Measurements from ENCODE around the gene CCDC33. TPM values are rescaled to one million over a fixed set of nuclear protein-coding genes. Genes with fewer than 3 reads are reported as not detected.

CCDC33 gene
- total RNA-seq, 1 donor from 2014 or later = not detected

- Mint-ChIP-seq H3K4me3 (ENCODE audit: unreplicated experiment) (no peak overlapping the region), H3K36me3 (ENCODE audit: unreplicated experiment) (no peaks in the 10 kb centered on the region), H3K27ac (ENCODE audit: unreplicated experiment) (no peak overlapping the region), H3K4me1 (ENCODE audit: unreplicated experiment) (peaks cover 50% of the 10 kb centered on the region), H3K27me3 (ENCODE audit: unreplicated experiment) (no peaks in the 10 kb centered on the region), H3K9me3 (ENCODE audit: unreplicated experiment) (no peaks in the 10 kb centered on the region)
- no peak for TF ChIP-seq CTCF (IDR thresholded peaks at IDR 0.05)
- DNase-seq (ENCODE audit: extremely low spot score, unreplicated experiment) = no peak
Observed at GRCh38 chr15:74208496-74208895, 27.6 kb upstream of the CCDC33 start.

DNA sequence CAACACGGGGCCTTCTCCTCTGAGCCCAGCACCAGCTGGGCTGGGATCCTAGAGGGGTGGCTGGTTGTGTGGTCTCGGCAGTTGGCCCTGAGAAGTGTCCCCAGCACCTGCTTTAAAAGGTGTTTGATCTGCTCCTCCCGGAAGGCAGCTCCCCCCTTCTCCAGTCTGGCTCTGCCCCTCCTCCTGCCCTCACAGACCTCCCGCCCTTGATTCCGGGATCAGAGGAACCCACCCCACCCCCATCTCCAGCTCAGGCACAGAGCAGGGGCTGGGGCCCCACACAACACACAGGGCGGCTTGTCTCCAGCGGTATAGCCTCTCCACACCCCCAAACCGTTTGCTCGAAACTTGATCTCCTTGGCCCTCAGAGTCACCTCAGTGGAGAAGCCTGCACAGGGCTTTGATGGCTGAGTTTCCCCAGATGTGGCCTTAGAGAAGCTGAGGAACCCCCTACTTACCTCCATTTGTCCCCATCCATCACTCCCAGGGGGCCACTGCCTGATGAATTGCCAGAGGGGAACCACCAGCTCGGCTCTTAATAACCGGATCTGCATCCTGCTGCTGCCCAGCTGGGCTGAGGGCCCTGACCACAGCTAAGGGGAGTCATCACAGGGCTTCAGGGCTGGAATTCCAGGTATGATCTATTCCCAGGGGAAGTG lies 27.1 kb upstream of the CCDC33 start:
- no peak overlapping the region for H3K4me3 Mint-ChIP-seq (ENCODE audit: unreplicated experiment)
- no peaks in the 10 kb centered on the region for H3K27me3 Mint-ChIP-seq (ENCODE audit: unreplicated experiment)
- H3K4me1 Mint-ChIP-seq (ENCODE audit: unreplicated experiment) = peaks cover 46% of the 10 kb centered on the region
- H3K36me3 Mint-ChIP-seq (ENCODE audit: unreplicated experiment) = no peaks in the 10 kb centered on the region
- H3K9me3 Mint-ChIP-seq (ENCODE audit: unreplicated experiment) = no peaks in the 10 kb centered on the region
- H3K27ac Mint-ChIP-seq (ENCODE audit: unreplicated experiment) = no peak overlapping the region
- no peak for TF ChIP-seq CTCF (IDR thresholded peaks at IDR 0.05)
- DNase-seq (ENCODE audit: extremely low spot score, unreplicated experiment) = no peak

- DNase-seq (ENCODE audit: extremely low spot score, unreplicated experiment) = no peak
- Mint-ChIP-seq H3K27me3 (ENCODE audit: unreplicated experiment) (no peaks in the 10 kb centered on the region), H3K27ac (ENCODE audit: unreplicated experiment) (no peak overlapping the region), H3K4me1 (ENCODE audit: unreplicated experiment) (peaks cover 42% of the 10 kb centered on the region), H3K9me3 (ENCODE audit: unreplicated experiment) (no peaks in the 10 kb centered on the region), H3K4me3 (ENCODE audit: unreplicated experiment) (no peak overlapping the region), H3K36me3 (ENCODE audit: unreplicated experiment) (no peaks in the 10 kb centered on the region)
- no peak for TF ChIP-seq CTCF (IDR thresholded peaks at IDR 0.05)
Observed at GRCh38 chr15:74209560-74209958, 26.6 kb upstream of the CCDC33 start.

DNA sequence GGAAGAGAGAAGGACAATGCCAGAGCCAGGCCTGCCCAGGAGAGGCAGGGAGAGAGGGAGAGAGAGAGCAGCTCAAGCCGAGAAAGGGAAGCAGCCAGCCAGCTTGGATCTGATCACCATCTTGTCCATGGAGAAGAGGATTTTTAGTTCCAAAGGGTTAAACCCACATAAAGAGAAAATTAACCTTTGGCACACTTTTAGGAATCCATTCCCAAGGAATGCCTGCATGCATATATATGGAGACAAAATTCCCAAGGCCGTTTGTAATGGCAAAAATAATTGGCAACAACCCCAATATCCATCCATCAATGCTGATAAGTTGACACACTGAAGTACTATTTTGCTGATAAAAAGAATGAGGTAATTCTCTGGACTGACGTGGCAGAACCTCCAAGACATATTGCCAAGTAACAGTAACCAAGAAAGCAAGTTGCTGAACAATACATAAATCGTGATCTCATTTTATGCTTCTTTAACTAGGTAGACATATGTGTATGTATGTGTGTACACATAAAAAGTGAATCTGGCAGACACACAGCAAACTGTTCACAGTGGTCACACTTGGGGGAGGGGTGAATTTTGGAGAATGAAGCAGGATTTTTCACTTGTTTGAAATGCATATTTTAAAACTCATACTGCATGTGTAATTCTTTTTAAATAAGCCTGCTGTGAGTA lies 26.0 kb upstream of the CCDC33 start:
- no peak for TF ChIP-seq CTCF (IDR thresholded peaks at IDR 0.05)
- no peaks in the 10 kb centered on the region for H3K9me3 Mint-ChIP-seq (ENCODE audit: unreplicated experiment)
- H3K27ac Mint-ChIP-seq (ENCODE audit: unreplicated experiment) = no peak overlapping the region
- H3K4me1 Mint-ChIP-seq (ENCODE audit: unreplicated experiment) = peaks cover 42% of the 10 kb centered on the region
- H3K27me3 Mint-ChIP-seq (ENCODE audit: unreplicated experiment) = no peaks in the 10 kb centered on the region
- no peaks in the 10 kb centered on the region for H3K36me3 Mint-ChIP-seq (ENCODE audit: unreplicated experiment)
- no peak overlapping the region for H3K4me3 Mint-ChIP-seq (ENCODE audit: unreplicated experiment)
- no peak for DNase-seq (ENCODE audit: extremely low spot score, unreplicated experiment)

GRCh38 chr15:74210729-74211128 lies 25.4 kb upstream of the CCDC33 start:
- H3K27me3 Mint-ChIP-seq (ENCODE audit: unreplicated experiment) = no peaks in the 10 kb centered on the region
- no peak for TF ChIP-seq CTCF (IDR thresholded peaks at IDR 0.05)
- no peak overlapping the region for H3K27ac Mint-ChIP-seq (ENCODE audit: unreplicated experiment)
- H3K36me3 Mint-ChIP-seq (ENCODE audit: unreplicated experiment) = no peaks in the 10 kb centered on the region
- H3K4me3 Mint-ChIP-seq (ENCODE audit: unreplicated experiment) = no peak overlapping the region
- H3K9me3 Mint-ChIP-seq (ENCODE audit: unreplicated experiment) = no peaks in the 10 kb centered on the region
- DNase-seq (ENCODE audit: extremely low spot score, unreplicated experiment) = no peak
- H3K4me1 Mint-ChIP-seq (ENCODE audit: unreplicated experiment) = peaks cover 46% of the 10 kb centered on the region

Measured in osteocyte (in vitro differentiated cells).